ENCODE results near the gene SETD7. TPM values are rescaled to one million over a fixed set of nuclear protein-coding genes. Genes with fewer than 3 reads are reported as not detected.

Gene SETD7
- total RNA-seq, 2 experiments from 2014 or later = 23.1 to 23.5 TPM

DNA sequence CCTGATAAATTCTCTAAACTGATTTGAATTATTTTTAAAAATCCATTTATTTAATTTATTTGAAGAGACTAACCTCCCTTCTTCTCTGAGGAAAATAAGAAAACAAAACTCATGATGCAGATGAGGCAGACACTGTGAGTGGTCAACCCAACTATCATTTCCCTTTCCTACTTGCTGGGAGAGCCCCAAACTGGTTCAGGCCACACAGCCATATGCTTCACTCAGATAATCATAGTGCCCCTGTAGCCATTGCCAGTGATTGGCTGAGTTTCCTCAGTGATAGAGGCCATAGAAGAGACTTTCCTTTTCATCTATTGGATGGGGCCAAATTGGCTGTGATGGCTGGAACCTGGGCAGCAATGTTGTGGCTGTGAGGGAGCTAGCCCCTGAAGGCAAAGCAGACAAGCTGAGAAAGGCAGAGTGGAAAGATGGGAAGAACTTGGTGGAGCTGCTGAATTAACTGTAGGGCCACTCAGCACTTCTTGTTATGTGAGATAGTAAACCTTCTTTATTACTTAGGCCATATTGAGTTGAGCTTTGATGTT lies 52.3 kb downstream of the SETD7 start:
- Mint-ChIP-seq H3K9me3 (no peaks in the 10 kb centered on the region), H3K4me1 (ENCODE audit: low read depth) (no peaks in the 10 kb centered on the region)
- POLR2A ChIA-PET = no interaction called here

DNA sequence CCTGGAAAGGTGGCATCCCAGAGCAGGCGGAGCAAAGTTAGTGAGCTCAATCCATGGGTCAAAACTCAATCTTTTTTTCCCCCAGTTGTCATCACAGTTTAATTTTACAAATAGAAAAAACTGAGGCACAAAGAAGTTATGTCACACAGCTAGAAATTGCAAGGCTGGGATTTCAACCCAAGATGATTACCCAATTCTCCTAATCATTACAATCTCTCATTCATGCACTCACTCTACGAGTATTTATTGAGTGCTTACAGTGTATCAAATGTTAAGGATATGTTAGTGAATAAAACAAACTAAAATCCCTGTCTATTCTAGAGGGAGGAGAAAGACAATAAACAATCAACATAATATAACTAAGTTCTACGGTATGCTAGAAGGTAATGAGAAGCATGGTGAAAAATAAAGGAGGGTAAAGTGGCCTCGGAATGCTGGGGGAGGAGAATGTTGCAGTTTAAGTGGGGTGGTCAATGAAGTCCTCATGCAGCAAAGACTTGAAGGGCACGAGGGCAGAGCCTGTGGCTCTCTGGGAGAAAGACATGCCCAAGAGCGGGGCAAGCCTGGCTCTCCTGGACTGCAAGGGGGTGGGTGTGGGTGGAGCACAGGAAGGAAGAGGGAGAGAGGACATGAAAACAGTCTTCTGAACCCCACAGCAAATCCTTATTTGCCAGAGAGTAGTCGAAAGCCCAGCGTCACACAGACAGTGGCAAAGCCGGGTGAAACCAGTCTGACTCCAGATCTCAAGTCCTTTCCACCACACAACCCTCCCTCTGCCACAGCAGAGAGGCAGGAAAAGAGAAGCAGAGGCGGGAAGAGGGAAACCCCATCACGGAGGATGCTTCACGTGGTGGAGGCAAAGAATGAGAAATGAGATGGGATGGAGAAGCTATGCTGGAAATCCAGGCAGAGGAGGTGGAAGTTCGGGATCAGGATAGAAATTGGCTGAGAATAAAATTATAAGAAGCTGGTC lies 53.8 kb downstream of the SETD7 start:
- CTCF ChIA-PET = interaction anchor here (0.7 kb wide), 1 partner anchor 147 kb away, joined by 3 read pairs; no protein-coding TSS in a partner anchor
- H3K9me3 Mint-ChIP-seq = no peaks in the 10 kb centered on the region
- no peaks in the 10 kb centered on the region for H3K27me3 Mint-ChIP-seq
- ATAC-seq (ENCODE audit: poor library complexity) = no peak
- Histone ChIP-seq H3K27me3 (ENCODE audit: control insufficient read depth in 1 of 2, insufficient read depth in 2 of 2, low read length in 2 of 2) (no peaks in the 10 kb centered on the region), H3K9me3 (ENCODE audit: control insufficient read depth in 1 of 2, insufficient read depth in 1 of 2, low read length in 2 of 2) (no peaks in the 10 kb centered on the region), H3K27ac (ENCODE audit: low read depth in 1 of 2, low read length in 2 of 2) (no peak overlapping the region), H3K4me1 (ENCODE audit: insufficient read depth, low read length) (peaks cover 3% of the 10 kb centered on the region), H3K36me3 (ENCODE audit: insufficient read depth, low read length) (no peaks in the 10 kb centered on the region), H3K4me3 (ENCODE audit: low read length) (no peak overlapping the region)
- no peak overlapping the region for H3K27ac Mint-ChIP-seq
- TF ChIP-seq, protein P1, sequence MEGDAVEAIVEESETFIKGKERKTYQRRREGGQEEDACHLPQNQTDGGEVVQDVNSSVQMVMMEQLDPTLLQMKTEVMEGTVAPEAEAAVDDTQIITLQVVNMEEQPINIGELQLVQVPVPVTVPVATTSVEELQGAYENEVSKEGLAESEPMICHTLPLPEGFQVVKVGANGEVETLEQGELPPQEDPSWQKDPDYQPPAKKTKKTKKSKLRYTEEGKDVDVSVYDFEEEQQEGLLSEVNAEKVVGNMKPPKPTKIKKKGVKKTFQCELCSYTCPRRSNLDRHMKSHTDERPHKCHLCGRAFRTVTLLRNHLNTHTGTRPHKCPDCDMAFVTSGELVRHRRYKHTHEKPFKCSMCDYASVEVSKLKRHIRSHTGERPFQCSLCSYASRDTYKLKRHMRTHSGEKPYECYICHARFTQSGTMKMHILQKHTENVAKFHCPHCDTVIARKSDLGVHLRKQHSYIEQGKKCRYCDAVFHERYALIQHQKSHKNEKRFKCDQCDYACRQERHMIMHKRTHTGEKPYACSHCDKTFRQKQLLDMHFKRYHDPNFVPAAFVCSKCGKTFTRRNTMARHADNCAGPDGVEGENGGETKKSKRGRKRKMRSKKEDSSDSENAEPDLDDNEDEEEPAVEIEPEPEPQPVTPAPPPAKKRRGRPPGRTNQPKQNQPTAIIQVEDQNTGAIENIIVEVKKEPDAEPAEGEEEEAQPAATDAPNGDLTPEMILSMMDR (IDR thresholded peaks at IDR 0.05) = no peak
- intact Hi-C loops (cut with DNase I, micrococcal nuclease) = no loop called here
- H3K4me1 Mint-ChIP-seq (ENCODE audit: low read depth) = no peaks in the 10 kb centered on the region
- peaks cover 7% of the 10 kb centered on the region for H3K36me3 Mint-ChIP-seq (ENCODE audit: low read depth)
- DNase-seq = no peak
- POLR2A ChIA-PET = interaction anchor here (1.4 kb wide), 1 partner anchor 54 kb away, joined by 3 read pairs; the partner anchor contains the start of gene SETD7
- no peak overlapping the region for H3K4me3 Mint-ChIP-seq

More for the DNA sequence above, 52.3 kb downstream of the SETD7 start:
- no peak for ATAC-seq (ENCODE audit: poor library complexity)
- CTCF ChIA-PET = interaction anchor here (0.6 to 0.7 kb wide), 2 partner anchors 728 to 902 kb away, joined by 3 read pairs; no protein-coding TSS in a partner anchor
- H3K27me3 ChIP-seq (ENCODE audit: control insufficient read depth in 1 of 2, insufficient read depth in 2 of 2, low read length in 2 of 2) = no peaks in the 10 kb centered on the region
- H3K9me3 ChIP-seq (ENCODE audit: control insufficient read depth in 1 of 2, insufficient read depth in 1 of 2, low read length in 2 of 2) = no peaks in the 10 kb centered on the region
- no peak overlapping the region for H3K27ac ChIP-seq (ENCODE audit: low read depth in 1 of 2, low read length in 2 of 2)
- TF ChIP-seq, protein P1 (IDR thresholded peaks at IDR 0.05) = no peak
- H3K4me1 ChIP-seq (ENCODE audit: insufficient read depth, low read length) = no peaks in the 10 kb centered on the region
- H3K4me3 ChIP-seq (ENCODE audit: low read length) = no peak overlapping the region
- H3K36me3 ChIP-seq (ENCODE audit: insufficient read depth, low read length) = no peaks in the 10 kb centered on the region
- Mint-ChIP-seq H3K27me3 (no peaks in the 10 kb centered on the region), H3K4me3 (no peak overlapping the region), H3K36me3 (ENCODE audit: low read depth) (peaks cover 7% of the 10 kb centered on the region), H3K27ac (no peak overlapping the region)
- no peak for DNase-seq
- intact Hi-C loops (cut with DNase I, micrococcal nuclease) = no loop called here

DNA sequence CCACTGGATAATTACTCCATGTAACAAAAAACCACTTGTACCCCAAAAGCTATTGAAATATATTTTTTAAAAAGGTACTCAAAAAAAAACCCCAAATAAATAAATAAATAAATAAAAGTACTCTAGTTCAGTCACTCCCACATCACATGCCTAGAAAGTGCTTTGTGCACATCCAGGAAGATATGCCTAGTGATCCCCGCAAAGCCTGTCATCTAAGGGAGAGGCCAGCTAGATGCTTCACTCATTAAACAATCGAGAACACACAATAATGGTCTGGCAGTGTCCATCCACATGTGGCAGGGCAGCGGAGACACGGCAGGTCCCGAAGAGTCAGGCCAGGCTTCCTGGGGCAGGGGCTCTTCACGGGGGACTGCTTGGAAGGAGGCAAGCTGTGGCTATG lies 54.5 kb downstream of the SETD7 start:
- Mint-ChIP-seq H3K27me3 (no peaks in the 10 kb centered on the region), H3K4me1 (ENCODE audit: low read depth) (no peaks in the 10 kb centered on the region), H3K27ac (no peak overlapping the region), H3K4me3 (no peak overlapping the region), H3K9me3 (no peaks in the 10 kb centered on the region), H3K36me3 (ENCODE audit: low read depth) (peaks cover 6% of the 10 kb centered on the region)
- Histone ChIP-seq H3K9me3 (ENCODE audit: control insufficient read depth in 1 of 2, insufficient read depth in 1 of 2, low read length in 2 of 2) (no peaks in the 10 kb centered on the region), H3K27me3 (ENCODE audit: control insufficient read depth in 1 of 2, insufficient read depth in 2 of 2, low read length in 2 of 2) (no peaks in the 10 kb centered on the region), H3K36me3 (ENCODE audit: insufficient read depth, low read length) (no peaks in the 10 kb centered on the region), H3K27ac (ENCODE audit: low read depth in 1 of 2, low read length in 2 of 2) (no peak overlapping the region), H3K4me1 (ENCODE audit: insufficient read depth, low read length) (peaks cover 3% of the 10 kb centered on the region), H3K4me3 (ENCODE audit: low read length) (no peak overlapping the region)
- ChIA-PET CTCF (no interaction called here), POLR2A (interaction anchor here (1.4 kb wide), 1 partner anchor 54 kb away, joined by 3 read pairs; the partner anchor contains the start of gene SETD7)
- intact Hi-C loops (cut with DNase I, micrococcal nuclease) = no loop called here
- no peak for ATAC-seq (ENCODE audit: poor library complexity)
- TF ChIP-seq, protein P1 (IDR thresholded peaks at IDR 0.05) = no peak
- DNase-seq = no peak

All from CD4-positive, alpha-beta T cell (primary cell).